ENCODE results near the gene HOXA5.

Gene HOXA5

GRCh38 chr7:27148031-27148755, 4.7 kb upstream of the HOXA5 start:
- no peak for DNase-seq (ENCODE audit: low read depth)

GRCh38 chr7:27147199-27148030, 3.9 kb upstream of the HOXA5 start, which contains the start of gene HOXA6:
HOXA6 (minus strand) TSS chr7:27147774; CDS start chr7:27147749, 25 bp downstream.
- no peak for DNase-seq (ENCODE audit: low read depth)

- no peak for DNase-seq (ENCODE audit: low read depth)
Measured at GRCh38 chr7:27146491-27147198, 3.2 kb upstream of the HOXA5 start.

GRCh38 chr7:27145914-27146412, 2.5 kb upstream of the HOXA5 start:
- DNase-seq (ENCODE audit: low read depth): no peak

- DNase-seq (ENCODE audit: low read depth): no peak
Measured at GRCh38 chr7:27145165-27145913, 1.9 kb upstream of the HOXA5 start.

GRCh38 chr7:27144781-27145164, 1.3 kb upstream of the HOXA5 start:
- DNase-seq (ENCODE audit: low read depth): no peak

GRCh38 chr7:27143950-27144780, 684 bp upstream of the HOXA5 start:
- DNase-seq (ENCODE audit: low read depth): no peak

GRCh38 chr7:27142580-27143022, 880 bp downstream of the HOXA5 start:
- no peak for DNase-seq (ENCODE audit: low read depth)

- DNase-seq (ENCODE audit: low read depth): no peak
Measured at GRCh38 chr7:27141923-27142579, 1.4 kb downstream of the HOXA5 start.

- no peak for DNase-seq (ENCODE audit: low read depth)
Measured at GRCh38 chr7:27141137-27141922, 2.2 kb downstream of the HOXA5 start.

GRCh38 chr7:27140126-27140857, 3.2 kb downstream of the HOXA5 start:
- no peak for DNase-seq (ENCODE audit: low read depth)

GRCh38 chr7:27139334-27140125, 4.0 kb downstream of the HOXA5 start:
- no peak for DNase-seq (ENCODE audit: low read depth)

GRCh38 chr7:27138985-27139333, 4.5 kb downstream of the HOXA5 start:
- no peak for DNase-seq (ENCODE audit: low read depth)

GRCh38 chr7:27138472-27138871, 5.0 kb downstream of the HOXA5 start:
- no peak for DNase-seq (ENCODE audit: low read depth)

GRCh38 chr7:27137640-27138315, 5.7 kb downstream of the HOXA5 start:
- DNase-seq (ENCODE audit: low read depth): no peak

GRCh38 chr7:27134392-27134791, 9.1 kb downstream of the HOXA5 start:
- no peak for DNase-seq (ENCODE audit: low read depth)
